ENCODE measurements around the gene UBAC1.

GRCh38 chr9:135968083-135968476 lies 6.9 kb upstream of the UBAC1 start:
- TF ChIP-seq CTCF (IDR thresholded peaks at IDR 0.05; ENCODE audit: poor library complexity, severe bottlenecking) (no peak), EP300 (conservative IDR thresholded peaks at IDR 0.05; ENCODE audit: poor library complexity, severe bottlenecking) (no peak)
